GM18511 (cell line): ENCODE measurements around the gene ATF3.

ENCODE experiments used
- ATAC-seq: cut with Tn5 transposase; IDR thresholded peaks from one replicate; pipeline ENCODE4 v1.9.1; 2021; ENCODE audit warnings: mild to moderate bottlenecking, moderate library complexity; ENCODE audit not compliant: unreplicated experiment

Gene ATF3, protein sequence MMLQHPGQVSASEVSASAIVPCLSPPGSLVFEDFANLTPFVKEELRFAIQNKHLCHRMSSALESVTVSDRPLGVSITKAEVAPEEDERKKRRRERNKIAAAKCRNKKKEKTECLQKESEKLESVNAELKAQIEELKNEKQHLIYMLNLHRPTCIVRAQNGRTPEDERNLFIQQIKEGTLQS

GRCh38 chr1:212608392-212608958 is at the start of gene ATF3:
Gene ATF3, plus strand, starts transcription at chr1:212608761. Its CDS starts 6,261 bp downstream, at chr1:212615022.
- ATAC-seq, result peak; percentile 70

- no peak for ATAC-seq
Observed at GRCh38 chr1:212559929-212560328, 48.6 kb upstream of the ATF3 start.

DNA sequence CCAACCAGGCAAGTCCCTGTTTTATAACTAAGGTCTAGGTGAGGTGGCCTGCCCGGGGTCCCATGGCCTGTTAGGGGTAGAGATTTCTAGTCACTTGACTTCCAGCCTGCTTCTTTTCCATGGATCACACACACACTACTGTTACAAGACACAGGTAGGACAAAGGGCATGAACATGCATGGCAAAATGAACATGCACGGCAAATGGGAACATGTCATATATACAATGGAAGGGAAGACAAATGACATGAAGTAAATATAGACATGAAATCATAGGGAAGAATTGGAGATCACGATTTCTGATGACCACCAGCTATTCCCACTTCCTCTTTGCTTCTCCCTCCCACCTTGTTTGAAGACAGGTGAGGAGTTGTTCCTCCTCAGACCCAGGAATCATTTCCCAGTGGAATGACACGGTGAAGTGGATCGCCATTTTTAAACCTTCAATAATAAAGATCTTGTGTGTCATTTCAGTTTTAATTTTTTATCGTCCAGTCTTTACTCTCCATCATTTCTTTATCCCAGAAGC is 47.6 kb upstream of the ATF3 start:
- no peak for ATAC-seq

- ATAC-seq, result no peak
Observed at GRCh38 chr1:212561501-212561931, 47.0 kb upstream of the ATF3 start.

DNA sequence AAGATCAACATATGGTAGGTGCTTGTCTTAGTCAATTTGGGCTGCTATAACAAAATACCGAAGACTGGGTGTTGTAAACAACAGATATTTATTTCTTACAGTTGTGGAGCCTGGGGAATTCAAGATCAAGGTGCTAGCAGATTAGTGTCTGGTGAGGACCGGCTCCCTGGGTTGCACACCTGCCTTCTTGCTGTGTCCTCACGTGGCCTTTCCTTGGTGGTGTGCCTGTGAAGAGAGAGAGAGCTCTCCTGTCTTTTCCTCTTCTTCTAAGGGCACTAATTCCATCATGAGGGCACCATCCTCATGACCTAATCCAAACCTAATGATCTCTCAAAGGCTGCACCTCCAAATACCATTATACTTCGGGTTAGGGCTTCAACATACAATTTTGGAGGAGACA is 45.8 kb upstream of the ATF3 start:
- no peak for ATAC-seq

DNA sequence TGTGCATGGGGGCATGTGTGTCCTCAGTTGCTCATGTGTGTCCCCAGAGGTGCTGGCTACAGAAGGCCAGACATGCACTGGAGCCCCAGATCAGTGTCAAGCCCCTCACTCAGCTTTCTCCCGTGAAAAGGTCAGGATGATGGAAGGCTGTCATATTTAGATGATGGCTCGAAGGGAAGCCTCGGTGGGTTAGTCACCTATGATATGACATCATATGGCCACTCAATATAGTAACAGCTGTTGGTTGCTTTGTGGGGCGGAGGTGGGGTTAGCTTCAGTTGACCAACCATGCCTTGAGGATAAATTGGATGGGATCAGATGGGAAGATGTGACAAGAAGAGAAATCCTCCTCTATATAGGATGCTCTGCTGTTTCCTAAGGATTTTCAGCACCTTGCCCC is 43.5 kb upstream of the ATF3 start:
- no peak for ATAC-seq

DNA sequence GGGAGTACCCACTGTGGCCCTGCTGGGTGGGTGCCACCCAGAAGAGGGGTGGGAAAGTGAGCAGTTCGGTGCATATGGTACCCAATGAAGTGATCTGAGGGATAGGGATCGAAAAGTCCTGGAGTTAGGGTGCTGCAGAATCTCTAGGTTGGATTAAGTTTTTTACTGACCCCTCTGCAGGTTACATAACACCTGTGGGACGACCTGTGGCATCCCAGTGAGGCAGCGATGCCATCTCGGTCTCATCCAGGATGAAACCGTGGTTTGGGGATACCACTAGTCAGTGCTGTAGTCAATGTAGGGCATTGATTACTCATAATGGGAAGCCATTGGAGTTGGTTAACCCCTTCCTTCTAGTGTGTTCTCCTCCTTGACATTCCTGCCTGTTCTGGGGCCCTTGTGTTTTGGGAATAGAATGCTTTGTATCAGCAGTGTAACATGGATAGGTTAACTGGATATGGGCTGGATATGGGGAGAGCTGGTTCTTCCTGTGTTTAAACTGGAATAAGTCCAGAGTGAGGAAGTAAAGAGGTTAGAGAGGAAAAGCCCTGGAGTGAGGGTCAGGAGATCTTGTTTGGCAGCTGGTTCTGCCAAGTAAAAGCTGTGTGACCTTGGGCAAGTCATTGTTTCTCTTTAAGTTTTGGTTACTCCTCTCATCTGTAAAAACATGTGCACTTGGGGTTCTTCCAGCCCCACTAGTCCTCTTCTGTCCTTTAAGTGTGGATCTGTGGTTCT is 42.8 kb upstream of the ATF3 start:
- no peak for ATAC-seq

GRCh38 chr1:212566522-212567479 is 41.8 kb upstream of the ATF3 start:
- ATAC-seq, result peak; percentile 99

- no peak for ATAC-seq
Observed at GRCh38 chr1:212567638-212568037, 40.9 kb upstream of the ATF3 start.

GRCh38 chr1:212568978-212569537 is 39.5 kb upstream of the ATF3 start:
- ATAC-seq, result no peak

GRCh38 chr1:212574732-212575131 is 33.8 kb upstream of the ATF3 start:
- ATAC-seq, result no peak

DNA sequence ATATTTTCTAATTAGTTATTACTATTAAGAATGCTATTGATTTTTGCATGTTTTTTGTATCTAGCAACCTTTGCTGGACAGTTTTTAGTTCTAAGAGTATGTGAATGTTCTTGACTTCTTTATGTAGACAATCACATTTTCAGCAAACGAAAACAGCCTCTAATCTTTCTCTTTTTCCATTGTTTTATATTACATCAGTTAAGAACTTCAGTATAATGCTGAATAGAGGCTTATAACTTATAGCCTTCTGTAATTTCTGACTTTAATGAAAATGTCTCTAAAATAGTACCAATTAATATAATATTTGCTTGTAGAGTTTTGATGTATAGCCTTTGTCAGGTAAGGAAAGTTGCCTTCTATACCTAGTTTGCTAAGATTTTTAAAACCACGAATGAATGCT is 33.2 kb upstream of the ATF3 start:
- ATAC-seq, result no peak

GRCh38 chr1:212578041-212578440 is 30.5 kb upstream of the ATF3 start:
- ATAC-seq, result no peak

DNA sequence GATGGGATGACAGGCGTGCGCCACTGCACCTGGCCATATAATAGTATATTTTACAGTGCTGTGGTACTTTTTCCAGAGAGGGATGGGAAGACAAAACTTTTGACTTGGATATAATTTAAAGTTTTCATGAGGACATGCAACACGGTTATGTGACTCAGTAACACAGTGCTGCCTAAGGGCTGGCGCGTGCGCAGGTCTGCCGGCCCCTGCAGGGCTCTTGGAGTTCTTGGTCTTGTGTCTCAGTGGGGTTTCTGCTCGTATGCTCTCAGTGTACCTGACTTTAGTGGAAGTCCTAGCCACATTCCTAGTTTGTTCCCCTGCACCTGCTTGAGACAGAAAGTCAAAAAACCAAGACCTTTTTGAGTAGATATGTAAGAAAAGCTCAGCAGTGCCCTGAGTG is 27.5 kb upstream of the ATF3 start:
- ATAC-seq, result no peak

DNA sequence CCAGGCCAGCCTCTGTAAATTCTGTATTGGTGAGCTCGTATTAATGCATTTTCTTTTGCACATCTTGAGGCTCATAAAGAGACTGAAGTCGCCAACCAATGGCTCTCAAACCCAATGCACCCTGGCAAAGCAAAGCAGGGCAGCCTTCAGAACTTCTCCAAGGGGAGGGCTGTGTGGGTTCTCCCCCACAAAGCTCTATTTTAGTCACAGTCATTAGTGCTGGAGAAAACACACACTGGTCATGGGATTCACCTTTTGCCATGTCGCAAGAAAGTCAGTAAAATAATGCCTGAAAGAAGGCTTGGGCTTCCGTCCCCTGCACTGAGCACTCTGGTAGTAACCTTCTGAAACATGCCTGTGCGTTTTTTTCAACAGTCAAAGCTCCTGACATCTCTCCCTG is 26.3 kb upstream of the ATF3 start:
- no peak for ATAC-seq

GRCh38 chr1:212582808-212583615 is 25.5 kb upstream of the ATF3 start:
- no peak for ATAC-seq

- no peak for ATAC-seq
Observed at GRCh38 chr1:212583643-212584042, 24.9 kb upstream of the ATF3 start.

- no peak for ATAC-seq
Observed at GRCh38 chr1:212584092-212584886, 24.3 kb upstream of the ATF3 start.

DNA sequence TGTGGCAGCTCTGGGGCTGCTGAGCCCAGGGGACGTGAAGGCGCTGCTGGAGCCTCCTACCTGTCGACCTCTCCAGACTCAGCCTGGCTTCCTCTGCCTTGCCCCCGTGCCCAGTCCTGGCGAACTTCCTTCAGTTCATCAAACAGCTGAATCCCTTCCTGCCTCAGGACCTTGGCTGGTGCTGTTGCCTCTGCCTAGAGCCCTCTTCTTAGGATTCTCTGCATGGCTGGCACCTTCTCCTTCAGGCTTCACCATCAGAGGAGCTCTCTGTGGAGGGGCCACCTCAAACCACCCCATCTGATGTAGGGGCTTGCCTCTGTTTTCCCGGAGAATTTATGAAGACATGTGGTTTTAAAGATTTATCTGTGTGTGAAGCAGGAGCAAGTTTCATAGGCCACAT is 23.4 kb upstream of the ATF3 start:
- ATAC-seq, result no peak
